Vagina (tissue), 2 donors: ENCODE data around the gene ZNF771.

Experiments used
- POLR2A ChIP-seq, 2 donors: fragments of 450-650 bp; IDR thresholded peaks; one replicate each; pipeline ENCODE4 v1.6.1; 2017; ENCODE audit warnings: antibody characterized with exemption in 2 of 2, mild to moderate bottlenecking in 2 of 2, moderate library complexity in 2 of 2
- POLR2AphosphoS5 ChIP-seq, 2 donors: sonication (generic); formaldehyde crosslinking; IDR thresholded peaks; one replicate each; pipeline ENCODE4 v1.9.0; 2017; ENCODE audit warnings: antibody characterized with exemption in 2 of 2, mild to moderate bottlenecking in 2 of 2, low read depth in 1 of 2; ENCODE audit not compliant: insufficient read depth in 1 of 2
- TF ChIP-seq, protein P1 (sequence below), 3 experiments: fragments of 450-650 bp in 2 of 3; fragments of 200-600 bp in 1 of 3; sonication (generic) in 1 of 3; IDR thresholded peaks; one replicate each; pipeline ENCODE4 v1.5.1; 2017 to 2019; ENCODE audit warnings: antibody characterized with exemption in 3 of 3, mild to moderate bottlenecking in 2 of 3, moderate library complexity in 2 of 3

DNA sequence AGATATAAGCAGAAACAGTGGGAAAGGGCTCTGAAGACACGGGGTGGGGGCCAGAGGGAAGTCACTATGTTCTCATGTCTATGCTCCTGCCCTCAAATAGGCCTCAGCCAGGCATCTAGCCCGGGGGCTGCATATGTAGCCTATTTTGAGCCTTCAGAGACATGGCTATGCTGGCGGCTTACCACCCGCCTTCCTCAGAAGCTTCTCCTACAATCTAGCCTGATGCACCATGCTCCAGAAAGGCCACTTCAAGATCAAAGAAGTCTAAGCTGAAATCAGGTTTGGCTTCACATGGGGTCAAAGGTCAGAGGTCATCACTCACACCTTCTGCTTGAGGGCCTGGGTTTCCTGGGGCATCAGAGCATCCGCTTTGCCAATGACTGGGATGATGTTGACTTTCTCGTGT is 26.6 kb upstream of the ZNF771 start:
- TF ChIP-seq, protein P1, sequence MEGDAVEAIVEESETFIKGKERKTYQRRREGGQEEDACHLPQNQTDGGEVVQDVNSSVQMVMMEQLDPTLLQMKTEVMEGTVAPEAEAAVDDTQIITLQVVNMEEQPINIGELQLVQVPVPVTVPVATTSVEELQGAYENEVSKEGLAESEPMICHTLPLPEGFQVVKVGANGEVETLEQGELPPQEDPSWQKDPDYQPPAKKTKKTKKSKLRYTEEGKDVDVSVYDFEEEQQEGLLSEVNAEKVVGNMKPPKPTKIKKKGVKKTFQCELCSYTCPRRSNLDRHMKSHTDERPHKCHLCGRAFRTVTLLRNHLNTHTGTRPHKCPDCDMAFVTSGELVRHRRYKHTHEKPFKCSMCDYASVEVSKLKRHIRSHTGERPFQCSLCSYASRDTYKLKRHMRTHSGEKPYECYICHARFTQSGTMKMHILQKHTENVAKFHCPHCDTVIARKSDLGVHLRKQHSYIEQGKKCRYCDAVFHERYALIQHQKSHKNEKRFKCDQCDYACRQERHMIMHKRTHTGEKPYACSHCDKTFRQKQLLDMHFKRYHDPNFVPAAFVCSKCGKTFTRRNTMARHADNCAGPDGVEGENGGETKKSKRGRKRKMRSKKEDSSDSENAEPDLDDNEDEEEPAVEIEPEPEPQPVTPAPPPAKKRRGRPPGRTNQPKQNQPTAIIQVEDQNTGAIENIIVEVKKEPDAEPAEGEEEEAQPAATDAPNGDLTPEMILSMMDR (IDR thresholded peaks at IDR 0.05), result no peak
- no peak for TF ChIP-seq POLR2AphosphoS5 (IDR thresholded peaks at IDR 0.05; ENCODE audit: insufficient read depth in 1 of 2, low read depth in 1 of 2)
- TF ChIP-seq POLR2A (IDR thresholded peaks at IDR 0.05), result no peak
